HL-60/S4 treated with phorbol 12-myristate 13-acetate at 8.2 ng/mL for 4 days and 3 days (cell line): Measurements from ENCODE around the gene LYST.

Experiments
- in situ Hi-C: fragments of 300-500 bp; cut with MboI; formaldehyde crosslinking; loops from 2 replicates; pipeline ENCODE4 v1.15.0; 2022; ENCODE audit warnings: low sequenced_read_pairs

Gene LYST

DNA sequence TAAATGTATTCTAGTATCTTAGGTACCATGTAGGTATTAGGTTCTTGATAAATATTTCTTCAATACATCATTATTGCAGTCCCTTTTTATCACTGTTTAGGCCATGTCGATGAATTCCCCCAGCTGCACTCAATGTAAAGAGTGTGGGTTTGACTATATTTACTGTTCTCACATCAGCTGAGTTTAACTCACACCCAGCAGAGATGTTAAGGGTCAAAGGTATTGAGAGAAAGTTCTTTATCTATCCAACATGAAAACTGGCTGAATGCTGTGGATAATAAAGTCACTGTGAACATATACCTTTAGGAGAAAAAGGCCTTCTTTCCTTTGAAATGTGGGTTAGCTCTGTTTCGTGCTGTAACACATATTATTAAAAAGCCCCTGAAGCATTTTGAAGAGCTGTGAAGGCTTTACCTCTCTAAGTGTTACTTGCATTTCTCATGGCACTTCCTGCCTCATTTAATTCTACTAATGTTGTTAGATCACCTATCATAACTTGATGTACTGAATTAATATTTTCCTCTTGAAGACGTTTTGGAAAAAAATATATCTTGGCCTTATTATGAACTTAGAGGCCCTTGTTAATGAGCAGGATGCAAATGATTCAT is 19.1 kb upstream of the LYST start:
- in situ Hi-C loops, result no loop called here

DNA sequence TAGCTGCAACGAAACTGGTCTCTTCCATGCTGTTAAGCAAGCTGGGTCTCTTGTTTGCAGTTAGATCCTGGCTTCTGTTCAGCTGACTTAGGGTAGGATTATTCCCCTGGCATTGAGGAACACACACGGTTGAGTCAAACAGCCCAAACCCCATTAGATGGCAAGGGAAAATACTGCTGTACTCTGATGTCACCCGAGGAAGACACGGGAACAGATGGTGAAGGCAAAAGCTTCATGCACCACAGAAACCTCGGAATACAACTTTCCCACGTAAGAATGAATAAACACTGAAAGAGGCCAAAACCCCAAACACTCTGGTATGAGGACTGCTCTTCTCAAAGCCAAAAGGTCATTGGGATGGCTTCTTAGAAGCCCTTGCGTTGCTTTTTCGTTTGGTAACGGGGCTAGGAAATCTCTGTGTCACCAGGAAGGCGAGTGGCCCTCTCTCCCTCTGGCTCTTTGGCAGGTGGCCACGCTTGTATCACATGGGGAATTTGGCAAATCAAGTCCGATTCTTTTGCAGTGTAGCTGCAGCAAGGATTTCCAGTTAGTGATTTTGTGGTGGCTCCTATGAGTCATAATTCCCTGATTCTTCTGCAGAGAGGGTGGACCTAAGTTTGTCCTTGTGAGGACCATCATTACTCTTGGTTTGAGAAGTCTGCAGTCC is 16.7 kb upstream of the LYST start:
- in situ Hi-C loops, result no loop called here

DNA sequence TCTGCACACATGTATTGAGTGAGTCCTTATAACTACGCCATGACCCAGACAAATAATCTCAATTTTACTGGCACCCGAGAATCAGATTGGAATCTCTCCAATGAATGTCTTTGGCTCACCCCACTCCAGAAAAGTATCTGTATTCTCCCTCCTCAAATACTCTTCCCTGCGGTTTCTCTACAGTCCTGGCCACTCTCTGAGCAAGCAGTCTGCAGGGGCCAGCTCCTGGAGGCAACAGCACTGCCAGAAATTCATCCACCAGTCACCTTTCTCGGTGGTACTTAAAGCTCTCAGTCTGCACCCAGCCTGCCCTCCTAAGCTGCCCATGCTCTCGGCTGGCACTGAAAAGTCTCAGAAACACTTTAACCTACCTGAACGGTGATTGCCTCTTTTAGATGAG is 16.1 kb upstream of the LYST start:
- in situ Hi-C loops, result no loop called here

DNA sequence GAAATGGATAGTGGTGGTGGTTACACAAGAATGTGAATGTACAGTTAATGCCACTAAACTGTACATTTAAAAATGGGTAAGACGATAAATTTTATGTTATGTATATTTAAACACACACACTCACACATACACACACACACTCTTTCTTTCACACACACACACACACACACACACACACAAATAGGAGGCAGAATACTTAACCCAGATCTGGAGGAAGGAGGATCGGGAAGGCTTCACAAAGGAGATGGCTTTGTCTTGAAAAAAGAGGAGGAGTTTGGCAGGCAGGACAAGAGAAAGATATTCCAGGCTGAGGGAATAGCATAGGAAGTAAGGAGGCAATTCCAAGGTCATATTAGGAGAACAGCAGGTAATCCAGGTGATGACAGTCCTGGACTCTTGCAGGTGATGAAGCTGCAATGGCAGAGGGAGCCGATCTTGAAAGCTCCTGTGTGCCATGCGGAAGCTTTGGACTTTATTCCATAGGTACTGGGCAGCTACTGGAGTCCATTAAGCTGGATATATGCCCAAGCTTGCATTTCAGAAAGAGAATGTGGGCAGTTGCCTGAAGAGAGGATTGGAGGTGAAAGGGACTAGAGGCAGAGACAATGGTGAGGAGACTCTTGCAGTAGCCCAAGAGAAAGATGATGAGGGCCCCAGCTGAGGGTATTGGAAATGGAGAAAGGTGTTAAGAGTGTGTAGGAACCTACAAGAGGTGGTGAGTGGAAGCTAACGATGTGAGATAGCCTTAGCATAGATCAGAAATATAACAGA is 15.4 kb upstream of the LYST start:
- in situ Hi-C loops, result no loop called here

DNA sequence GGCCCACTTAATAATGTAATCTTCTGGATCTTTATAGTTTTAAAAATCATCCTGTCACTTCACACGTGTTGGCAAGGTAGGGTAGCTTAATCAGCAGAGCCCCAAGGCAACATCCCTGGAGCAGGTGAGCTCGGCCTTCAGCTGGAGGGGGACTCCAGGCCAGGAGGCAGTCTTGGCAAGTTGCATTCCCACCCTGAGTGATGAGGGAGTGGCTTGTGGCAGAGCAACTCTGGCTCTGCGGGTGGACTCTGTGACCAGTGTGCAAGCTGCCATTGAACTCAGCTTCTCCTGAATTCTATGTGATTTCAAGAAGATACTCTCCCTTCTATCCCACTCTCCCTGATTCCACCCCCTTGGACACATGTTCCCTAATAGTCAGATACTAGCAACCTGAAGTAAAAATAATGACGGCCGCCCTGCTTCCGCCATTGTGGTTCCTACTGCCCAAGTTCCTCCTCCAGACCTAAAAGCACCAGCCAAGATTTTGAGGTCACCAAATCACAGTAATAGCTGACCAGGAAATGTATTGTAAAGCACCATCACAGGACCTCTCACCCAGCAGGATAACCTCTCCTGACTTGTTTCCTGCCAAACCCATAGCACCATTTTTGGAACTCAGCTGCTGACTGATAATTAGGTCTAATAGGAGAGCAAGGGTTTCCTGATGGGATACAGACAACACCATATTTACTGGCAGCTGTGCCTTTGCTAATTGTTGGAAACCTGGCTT is 11.5 kb upstream of the LYST start:
- in situ Hi-C loops, result loop anchor here (10.0 kb wide), 1 partner anchor 67 kb away; no protein-coding TSS in a partner anchor

DNA sequence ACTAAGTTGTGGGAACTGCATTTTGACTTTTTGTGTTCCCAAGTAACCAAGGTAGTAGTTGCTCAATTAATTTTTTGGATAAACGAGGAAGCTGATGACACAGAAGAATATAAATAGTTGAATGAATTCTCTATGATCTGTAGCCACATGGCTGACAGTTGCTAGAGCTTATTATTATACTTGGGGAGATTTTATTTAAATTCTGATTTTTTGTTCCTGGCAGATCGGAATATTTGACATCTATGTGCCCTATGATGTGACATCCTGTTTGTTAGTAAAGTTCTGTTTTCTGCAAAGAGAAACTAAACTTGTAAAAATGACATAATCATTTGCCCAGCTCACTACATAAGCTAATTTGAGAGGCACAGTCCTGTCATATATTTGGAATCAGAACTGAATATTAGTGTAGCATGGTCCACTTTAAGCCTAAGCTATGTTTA is 9.7 kb upstream of the LYST start:
- in situ Hi-C loops, result loop anchor here (10.0 kb wide), 1 partner anchor 68 kb away; no protein-coding TSS in a partner anchor

DNA sequence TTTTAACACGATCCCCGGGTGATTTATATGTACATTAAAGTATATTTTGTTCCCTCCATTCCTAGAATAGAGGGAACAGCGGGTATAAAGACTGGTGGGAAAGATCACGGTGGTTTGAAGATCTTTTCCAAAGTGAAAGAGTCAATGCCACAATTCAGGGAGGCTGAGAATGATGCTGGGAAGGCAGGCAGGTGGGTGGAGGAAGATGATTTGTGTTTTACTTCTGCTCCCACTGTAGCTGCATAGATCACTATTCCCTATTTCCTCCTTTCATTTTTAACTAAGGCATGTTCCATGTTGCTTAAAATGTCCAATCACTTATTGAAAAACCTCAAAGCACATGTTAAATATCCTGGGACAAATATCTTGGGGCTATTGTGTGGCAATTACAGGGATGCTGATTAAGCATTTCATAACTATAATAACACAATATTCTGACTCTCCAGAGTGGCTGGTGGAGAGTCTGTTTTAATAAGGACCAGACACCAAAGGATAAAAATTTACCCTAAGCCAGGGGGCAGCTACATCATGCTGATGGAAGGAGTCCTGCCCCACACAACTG is 8.4 kb upstream of the LYST start:
- in situ Hi-C loops, result loop anchor here (10.0 kb wide), 1 partner anchor 70 kb away; no protein-coding TSS in a partner anchor

DNA sequence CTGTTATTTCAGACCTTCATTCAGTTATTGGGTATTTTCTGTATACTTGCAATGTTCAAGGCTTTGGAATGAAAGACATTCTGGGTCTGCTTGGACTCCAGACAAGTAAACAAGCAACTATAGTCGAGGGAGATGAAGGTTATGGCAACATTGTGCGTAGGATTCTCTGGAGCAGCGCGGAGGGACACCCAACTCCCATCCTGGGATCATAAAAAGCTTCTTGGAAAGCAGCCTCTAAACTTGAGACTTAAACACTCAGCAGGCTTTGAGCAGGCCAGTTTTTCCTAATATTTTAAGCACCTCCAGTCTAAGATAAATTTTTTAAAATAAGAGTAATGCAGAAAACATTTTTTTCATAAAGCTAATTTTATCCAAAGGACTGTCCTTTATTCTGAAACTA is 7.6 kb upstream of the LYST start:
- in situ Hi-C loops, result loop anchor here (10.0 kb wide), 1 partner anchor 71 kb away; no protein-coding TSS in a partner anchor

DNA sequence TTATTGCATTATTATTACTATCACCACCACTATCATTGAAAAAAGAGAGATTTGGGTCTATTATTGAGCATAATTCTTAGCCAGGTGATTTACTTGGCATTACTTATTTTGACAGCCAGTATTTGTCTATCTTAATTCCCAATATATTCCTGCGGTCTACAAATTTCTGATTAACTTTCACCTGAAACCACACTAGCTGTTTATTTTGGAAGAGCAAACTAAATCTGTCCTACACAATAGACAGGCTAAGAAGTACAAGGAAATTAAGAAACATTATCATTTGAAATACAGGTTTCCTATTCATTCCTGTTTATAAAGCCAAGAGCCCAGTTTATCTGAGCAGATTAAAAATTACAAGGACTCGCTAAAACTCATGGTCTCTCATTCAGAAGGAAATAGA is 6.9 kb upstream of the LYST start:
- in situ Hi-C loops, result loop anchor here (10.0 kb wide), 1 partner anchor 71 kb away; no protein-coding TSS in a partner anchor

DNA sequence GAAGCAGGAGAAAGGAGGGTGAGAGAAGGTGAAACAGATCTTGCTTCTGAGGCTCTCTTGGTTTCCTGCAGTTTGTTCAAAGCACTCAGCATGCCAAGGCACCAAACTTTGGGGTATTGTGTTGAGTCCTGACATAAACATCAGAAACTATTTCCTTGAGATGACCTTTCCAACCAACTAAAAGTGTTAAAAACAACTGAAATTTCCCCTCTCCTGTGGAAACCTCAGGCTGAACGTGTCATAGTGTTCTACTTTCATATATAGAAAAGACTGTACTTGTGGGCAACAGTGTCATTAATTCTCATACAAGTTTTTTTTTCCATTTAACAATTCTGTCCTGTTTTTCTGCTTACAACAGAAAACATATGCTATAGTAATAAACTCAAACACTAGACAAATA is 6.3 kb upstream of the LYST start:
- in situ Hi-C loops, result loop anchor here (10.0 kb wide), 1 partner anchor 72 kb away; no protein-coding TSS in a partner anchor

DNA sequence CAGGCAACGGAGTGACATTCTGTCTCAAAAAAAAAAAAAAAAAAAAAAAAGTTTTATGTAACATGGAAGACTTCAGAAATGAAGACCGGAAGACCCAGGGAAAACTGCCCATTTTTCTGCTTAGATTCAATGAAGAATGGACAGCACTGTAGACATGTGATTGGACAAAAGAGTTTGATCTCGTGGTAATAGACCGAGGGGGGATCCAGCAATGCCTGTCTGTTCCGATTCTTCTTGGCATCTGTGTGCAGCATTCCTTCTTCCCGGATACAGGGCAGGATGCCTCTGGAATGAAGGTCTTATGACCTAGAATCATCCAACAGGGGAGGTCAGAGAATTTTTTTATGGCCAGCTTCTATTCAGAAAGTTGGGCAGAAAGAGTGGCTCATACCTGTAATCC is 5.6 kb upstream of the LYST start:
- in situ Hi-C loops, result loop anchor here (10.0 kb wide), 1 partner anchor 73 kb away; no protein-coding TSS in a partner anchor

DNA sequence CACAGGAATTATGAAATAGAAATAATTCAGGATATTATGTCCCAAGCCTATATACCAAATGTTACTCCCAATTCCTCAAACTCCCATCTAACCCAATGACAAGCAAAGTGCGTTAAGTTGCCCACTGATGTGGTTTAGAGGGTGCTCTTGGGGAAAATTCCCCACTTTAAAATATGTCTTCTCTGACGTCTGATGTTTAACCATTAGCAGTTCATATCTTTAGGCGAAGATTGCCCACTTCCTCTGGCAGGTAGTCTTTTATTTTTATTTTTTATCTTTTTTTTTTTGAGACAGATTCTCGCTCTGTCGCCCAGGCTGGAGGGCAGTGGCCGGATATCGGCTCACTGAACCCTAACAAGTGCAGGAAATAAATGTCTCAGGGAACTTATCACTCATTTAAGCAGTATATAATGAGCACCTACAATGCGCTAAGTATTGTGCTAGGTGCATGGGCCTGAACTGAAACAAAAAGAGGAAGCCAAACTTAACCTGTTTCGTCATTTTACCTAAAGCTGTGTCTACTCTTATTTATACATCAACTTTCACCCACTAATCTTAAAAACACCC is 1.3 kb upstream of the LYST start:
- in situ Hi-C loops, result no loop called here

DNA sequence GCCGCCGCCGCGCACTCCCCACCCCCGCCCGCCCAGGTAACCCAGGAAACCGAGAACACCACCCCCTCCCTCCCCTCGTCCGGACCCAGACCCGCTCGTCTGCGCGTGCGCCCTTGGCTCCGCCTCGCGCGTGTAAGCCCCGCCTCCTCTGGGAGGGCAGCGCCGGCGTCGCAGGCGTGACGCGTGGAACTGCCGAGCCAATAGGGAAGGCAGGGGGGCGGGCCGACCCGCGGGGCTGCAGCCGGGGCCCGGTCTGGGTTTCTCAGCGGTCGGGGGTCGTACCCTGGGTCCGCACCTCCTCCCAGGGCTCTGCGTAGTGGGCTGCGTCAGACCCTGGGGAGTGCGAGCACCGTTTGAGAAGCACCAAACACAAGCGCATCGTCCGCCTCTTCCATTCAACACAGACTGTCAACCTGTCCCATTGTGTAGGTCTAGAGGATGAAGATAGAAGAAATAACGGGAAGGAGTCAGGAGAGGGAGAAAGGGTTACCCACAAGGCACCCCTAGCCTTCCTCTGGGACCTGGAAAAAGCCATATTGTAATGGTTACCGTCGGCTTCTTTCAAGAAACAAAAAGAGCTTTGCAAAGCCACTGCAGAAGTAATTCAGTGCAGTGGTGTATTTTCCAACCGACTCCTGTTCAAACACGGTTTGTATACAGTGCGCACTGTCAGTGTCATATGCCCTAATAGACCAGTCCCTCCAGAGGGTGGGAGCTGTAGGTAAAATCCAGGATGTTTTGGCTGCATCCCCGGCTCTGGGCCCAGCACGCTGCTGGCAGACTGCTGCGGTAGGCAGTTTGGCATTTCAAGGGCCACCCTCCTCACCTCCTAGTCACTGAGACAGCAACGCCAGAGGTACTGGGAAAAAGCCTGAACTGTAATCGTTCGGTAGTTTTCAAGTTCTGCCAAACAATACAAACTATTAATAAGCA is 473 bp upstream of the LYST start:
- in situ Hi-C loops, result no loop called here

DNA sequence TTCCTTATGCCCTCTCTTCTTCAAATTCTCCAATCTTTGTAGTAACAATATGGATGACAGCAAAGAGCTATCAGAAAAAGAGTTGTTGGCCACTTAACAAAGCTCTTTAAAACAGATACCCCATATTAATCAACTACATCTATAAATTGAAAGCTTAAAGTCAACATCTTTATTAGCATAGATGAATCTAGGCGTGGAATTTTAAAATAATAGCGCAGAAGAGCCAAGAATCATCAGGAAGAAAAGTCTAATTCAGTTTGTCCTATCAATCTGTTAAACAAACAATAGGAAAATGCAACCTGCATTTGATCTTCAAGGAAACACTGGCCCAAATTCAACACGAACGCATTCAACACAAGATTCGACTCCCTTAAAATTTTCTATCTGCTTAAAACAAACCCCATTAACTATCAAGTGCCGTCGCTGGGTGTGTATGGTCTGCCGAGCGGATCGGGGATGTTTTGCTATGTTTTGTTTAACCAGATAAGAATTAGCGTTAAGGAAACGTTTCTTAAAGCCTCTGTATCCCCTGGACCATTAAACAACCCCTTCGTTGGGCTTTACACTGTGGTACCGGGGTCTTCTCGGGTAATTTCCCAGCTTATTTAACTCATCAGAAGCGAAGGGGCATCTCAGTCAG is 1.0 kb downstream of the LYST start:
- in situ Hi-C loops, result no loop called here

DNA sequence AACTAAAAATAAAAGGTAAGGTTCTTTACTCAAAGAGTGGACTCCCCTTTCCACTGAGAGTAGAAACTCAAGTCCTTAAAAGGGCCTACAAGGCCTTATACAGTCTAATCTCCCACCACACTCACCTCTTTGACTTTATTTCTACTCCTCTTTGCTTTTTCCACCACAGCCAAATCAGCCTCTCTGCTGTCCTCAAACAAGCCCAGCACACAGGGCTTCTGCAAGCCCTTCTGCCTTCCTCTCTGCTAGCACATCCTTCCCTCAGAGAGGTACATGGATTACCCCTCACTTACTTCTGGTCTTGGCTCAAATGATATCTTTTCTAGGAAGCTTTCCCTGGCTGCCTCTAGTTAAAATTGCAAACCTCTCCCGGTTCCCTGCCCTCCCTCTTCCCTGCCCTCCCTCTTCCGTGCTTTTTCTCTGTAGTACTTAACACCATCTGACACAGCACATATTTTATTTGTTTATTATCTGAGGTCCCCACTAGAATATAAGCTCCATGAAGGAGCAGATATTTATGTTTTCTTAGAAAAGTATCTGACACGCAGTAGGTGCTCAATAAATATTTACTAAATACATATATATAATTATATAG is 1.7 kb downstream of the LYST start:
- in situ Hi-C loops, result no loop called here

DNA sequence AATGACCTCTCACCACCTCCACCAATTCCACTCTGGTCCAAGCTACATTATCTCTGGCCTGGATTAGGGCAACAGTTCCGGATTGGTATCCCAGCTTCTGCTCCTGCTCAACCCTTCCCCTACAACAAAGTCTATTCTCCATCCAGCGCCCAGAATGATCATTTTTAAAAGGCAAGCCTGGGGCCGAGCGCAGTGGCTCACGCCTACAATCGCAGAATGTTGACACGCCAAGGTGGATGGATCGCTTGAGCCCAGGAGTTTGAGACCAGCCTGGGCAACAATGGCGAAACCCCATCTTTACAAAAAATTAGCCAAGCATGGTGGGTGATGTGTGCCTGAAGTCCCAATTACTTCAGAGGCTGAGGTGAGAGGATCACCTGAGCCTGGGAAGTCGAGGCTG is 2.2 kb downstream of the LYST start:
- in situ Hi-C loops, result no loop called here

DNA sequence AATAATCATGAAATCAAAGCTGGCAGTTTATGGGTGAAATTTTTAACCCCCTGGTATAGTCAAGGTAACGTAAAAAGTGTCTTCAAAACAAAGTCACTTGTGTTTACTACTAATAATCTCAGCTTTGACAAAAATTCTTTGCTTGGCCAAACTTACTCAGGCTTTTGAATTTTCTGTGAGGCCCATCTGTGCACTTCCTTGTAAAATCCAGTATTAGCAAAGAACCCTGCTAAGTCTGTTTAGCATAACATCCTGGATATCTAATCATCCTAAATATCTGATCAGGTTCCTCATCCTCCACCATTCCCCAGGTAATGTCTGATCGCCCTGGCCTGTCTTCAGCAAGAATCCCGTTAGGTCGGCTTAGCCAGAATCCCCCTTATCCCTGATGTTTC is 3.0 kb downstream of the LYST start:
- in situ Hi-C loops, result no loop called here

DNA sequence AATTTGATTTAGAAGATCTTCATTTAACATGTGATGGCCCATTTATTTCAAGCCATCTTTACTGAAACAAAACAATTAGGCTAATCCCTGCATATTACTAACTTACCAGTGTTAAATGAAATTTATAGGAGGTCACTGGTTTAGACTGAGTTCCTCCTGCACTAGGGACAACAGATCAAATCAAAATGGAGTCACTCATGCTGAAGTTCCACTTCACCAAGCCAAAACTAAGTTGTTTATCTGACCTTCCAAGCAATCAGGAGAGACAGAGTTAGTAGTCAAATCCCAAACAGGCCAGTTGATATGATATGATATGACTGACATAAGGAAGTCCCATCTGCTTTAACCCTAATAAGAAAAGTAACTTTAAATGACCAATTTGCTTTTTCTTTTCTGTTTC is 4.8 kb downstream of the LYST start:
- in situ Hi-C loops, result no loop called here
